ENCODE data around the gene CPA2. TPM values are rescaled to one million over a fixed set of nuclear protein-coding genes. Genes with fewer than 3 reads are reported as not detected.

CPA2 gene
- polyA plus RNA-seq, 1 donor (not counting 4 experiments of a cell fraction or from before 2014, with no cell fraction given): 0.33 TPM

- no peak for TF ChIP-seq EZH2 (IDR thresholded peaks at IDR 0.05; ENCODE audit: low read length)
- TF ChIP-seq CTCF (optimal IDR thresholded peaks at IDR 0.05 in 1 of 3, IDR thresholded peaks at IDR 0.05 in 1 of 3, conservative IDR thresholded peaks at IDR 0.05 in 1 of 3; ENCODE audit: extremely low read depth in 1 of 3, insufficient read depth in 2 of 3, low read length in 3 of 3): no peak
- dilution Hi-C loops (cut with MboI; ENCODE audit: extremely low pct_ligation_motif_present, low sequenced_read_pairs): no loop called here
- peak; percentile 39 for FAIRE-seq
- peaks cover 63% of the 10 kb centered on the region for H3K4me1 ChIP-seq (ENCODE audit: control insufficient read depth, extremely low read depth, insufficient read depth, low read length)
- H3K36me3 ChIP-seq (ENCODE audit: control insufficient read depth in 2 of 2, extremely low read depth in 1 of 2, insufficient read depth in 2 of 2, low read length in 2 of 2): no peaks in the 10 kb centered on the region
- no peaks in the 10 kb centered on the region for H3K9me3 ChIP-seq (ENCODE audit: control insufficient read depth, low read depth, low read length)
- no peaks in the 10 kb centered on the region for H4K20me1 ChIP-seq (ENCODE audit: control insufficient read depth, extremely low read depth, insufficient read depth, low read length)
- H3K27me3 ChIP-seq (ENCODE audit: control insufficient read depth, extremely low read depth, insufficient read depth, low read length): no peaks in the 10 kb centered on the region
- peak overlapping the region; percentile 25 for H2AFZ ChIP-seq (ENCODE audit: control insufficient read depth, low read length)
- H3K27ac ChIP-seq (ENCODE audit: control insufficient read depth, insufficient read depth, low read length): peak overlapping the region; percentile 88
- H3K4me2 ChIP-seq (ENCODE audit: control insufficient read depth, extremely low read depth, insufficient read depth, low read depth, low read length): peak overlapping the region; percentile 68
- H3K9me1 ChIP-seq (ENCODE audit: control insufficient read depth, extremely low read depth, insufficient read depth, low read length): no peaks in the 10 kb centered on the region
- peak overlapping the region; percentile 41 for H3K9ac ChIP-seq (ENCODE audit: control insufficient read depth, extremely low read depth, insufficient read depth, low read length)
- H3K79me2 ChIP-seq (ENCODE audit: control insufficient read depth, insufficient read depth, low read length): no peaks in the 10 kb centered on the region
- no peak for DNase-seq (ENCODE audit: low read depth, low spot score)
- H3K4me3 ChIP-seq (ENCODE audit: control insufficient read depth in 2 of 3, extremely low read depth in 1 of 3, insufficient read depth in 2 of 3, low read depth in 1 of 3, low read length in 3 of 3): peak overlapping the region in 1 of 3 experiments; percentile 26
These were observed 8.4 kb downstream of the CPA2 start for GRCh38 chr7:130274983-130275591.

GRCh38 chr7:130275826-130276297, 9.2 kb downstream of the CPA2 start:
- Histone ChIP-seq H3K4me1 (ENCODE audit: control insufficient read depth, extremely low read depth, insufficient read depth, low read length) (peaks cover 68% of the 10 kb centered on the region), H2AFZ (ENCODE audit: control insufficient read depth, low read length) (no peak overlapping the region), H3K79me2 (ENCODE audit: control insufficient read depth, insufficient read depth, low read length) (no peaks in the 10 kb centered on the region), H3K4me3 (ENCODE audit: control insufficient read depth in 2 of 3, extremely low read depth in 1 of 3, insufficient read depth in 2 of 3, low read depth in 1 of 3, low read length in 3 of 3) (no peak overlapping the region), H3K9me3 (ENCODE audit: control insufficient read depth, low read depth, low read length) (no peaks in the 10 kb centered on the region), H3K4me2 (ENCODE audit: control insufficient read depth, extremely low read depth, insufficient read depth, low read depth, low read length) (peak overlapping the region; percentile 68), H4K20me1 (ENCODE audit: control insufficient read depth, extremely low read depth, insufficient read depth, low read length) (no peaks in the 10 kb centered on the region), H3K27ac (ENCODE audit: control insufficient read depth, insufficient read depth, low read length) (peak overlapping the region; percentile 88), H3K9ac (ENCODE audit: control insufficient read depth, extremely low read depth, insufficient read depth, low read length) (peak overlapping the region; percentile 41), H3K27me3 (ENCODE audit: control insufficient read depth, extremely low read depth, insufficient read depth, low read length) (no peaks in the 10 kb centered on the region), H3K36me3 (ENCODE audit: control insufficient read depth in 2 of 2, extremely low read depth in 1 of 2, insufficient read depth in 2 of 2, low read length in 2 of 2) (no peaks in the 10 kb centered on the region), H3K9me1 (ENCODE audit: control insufficient read depth, extremely low read depth, insufficient read depth, low read length) (no peaks in the 10 kb centered on the region)
- no peak for DNase-seq (ENCODE audit: low read depth, low spot score)
- TF ChIP-seq CTCF (optimal IDR thresholded peaks at IDR 0.05 in 1 of 3, IDR thresholded peaks at IDR 0.05 in 1 of 3, conservative IDR thresholded peaks at IDR 0.05 in 1 of 3; ENCODE audit: extremely low read depth in 1 of 3, insufficient read depth in 2 of 3, low read length in 3 of 3) (no peak), EZH2 (IDR thresholded peaks at IDR 0.05; ENCODE audit: low read length) (no peak)
- dilution Hi-C loops (cut with MboI; ENCODE audit: extremely low pct_ligation_motif_present, low sequenced_read_pairs): no loop called here
- peak; percentile 17 for FAIRE-seq

All from keratinocyte (primary cell).